ENCODE data around the gene GPR21.

DNA sequence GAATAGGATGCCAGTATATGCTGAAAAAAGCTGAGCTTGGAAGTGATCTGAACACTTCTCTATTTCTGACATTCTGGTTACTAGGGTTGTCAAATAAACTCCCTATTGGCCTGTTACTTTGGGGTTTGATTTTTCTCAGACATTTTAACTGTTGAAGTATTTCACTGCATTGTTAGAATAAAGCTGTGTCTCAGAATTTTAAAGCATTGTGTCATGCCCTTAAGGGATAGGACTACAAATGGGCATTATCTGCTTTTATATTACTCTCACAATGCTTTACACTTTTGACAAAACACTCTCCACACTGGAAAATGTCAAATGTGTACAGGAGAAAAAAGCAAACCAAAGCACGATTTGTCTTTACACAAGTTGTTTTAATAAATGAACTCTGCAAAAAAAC lies 16.8 kb upstream of the GPR21 start:
- TF ChIP-seq CTCF (IDR thresholded peaks at IDR 0.05), result no peak
- no peak for TF ChIP-seq POLR2AphosphoS5 (IDR thresholded peaks at IDR 0.05)
- TF ChIP-seq POLR2A (IDR thresholded peaks at IDR 0.05), result no peak
- TF ChIP-seq EP300 (IDR thresholded peaks at IDR 0.05), result no peak

Data from stomach (tissue), 4 donors.